HepG2 (cell line): ENCODE measurements around the gene HTR2A.
"Not testable (repeated sequence)": the region's sequence is repeated elsewhere in the genome, so short reads cannot be mapped to it uniquely, and the experiment has no call there.

Experiments used
- ATF6 ChIP-seq: sonication (generic); formaldehyde crosslinking; conservative IDR thresholded peaks from 2 replicates; pipeline ENCODE4 v1.4.0; 2020; ENCODE audit warnings: missing genetic modification reagents
- BCL3 ChIP-seq: sonication (generic); formaldehyde crosslinking; IDR thresholded peaks from 2 replicates; pipeline ENCODE4 v1.5.1; 2020; ENCODE audit warnings: mild to moderate bottlenecking, missing genetic modification reagents, moderate library complexity
- CEBPZ ChIP-seq: IDR thresholded peaks from 2 replicates; pipeline ENCODE4 v1.6.1; 2012; ENCODE audit warnings: low read length, improper control_type of control experiment
- CREB3 ChIP-seq: sonication (generic); formaldehyde crosslinking; IDR thresholded peaks from 2 replicates; pipeline ENCODE4 v1.5.0; 2020; ENCODE audit warnings: missing genetic modification reagents
- CREM ChIP-seq, 2 experiments: sonication (generic) in 1 of 2; formaldehyde crosslinking in 1 of 2; IDR thresholded peaks; 2 replicates each; pipeline versions ENCODE4 v1.4.0 to v1.6.1; 2016 to 2020; ENCODE audit warnings: antibody characterized with exemption in 1 of 2, mild to moderate bottlenecking in 1 of 2, missing genetic modification reagents in 1 of 2
- KLF16 ChIP-seq, 2 experiments: sonication (generic) in 1 of 2; formaldehyde crosslinking in 1 of 2; IDR thresholded peaks; 2 replicates each; pipeline versions ENCODE4 v1.6.1 to v1.8.0; 2016 to 2023; ENCODE audit warnings: missing genetic modification reagents in 2 of 2, missing compliant biosample characterization in 1 of 2
- MXI1 ChIP-seq: IDR thresholded peaks from 3 replicates; pipeline ENCODE4 v1.6.1; 2012; ENCODE audit warnings: low read depth, low read length, inconsistent platforms, borderline replicate concordance
- MZF1 ChIP-seq: sonication (generic); formaldehyde crosslinking; IDR thresholded peaks from 2 replicates; pipeline ENCODE4 v1.8.1; 2023; ENCODE audit warnings: mild to moderate bottlenecking, missing genetic modification reagents, borderline replicate concordance
- PBX2 ChIP-seq: IDR thresholded peaks from 2 replicates; pipeline ENCODE4 v1.6.1; 2016; ENCODE audit warnings: control low read depth
- RAD51 ChIP-seq: fragments of 450-650 bp; IDR thresholded peaks from 2 replicates; pipeline ENCODE4 v1.6.1; 2016; ENCODE audit warnings: borderline replicate concordance
- ZKSCAN1 ChIP-seq: fragments of 150-350 bp; IDR thresholded peaks from 2 replicates; pipeline ENCODE4 v1.6.1; 2014; ENCODE audit warnings: low read length
- ZNF276 ChIP-seq: sonication (generic); formaldehyde crosslinking; IDR thresholded peaks from 2 replicates; pipeline ENCODE4 v1.4.0; 2020; ENCODE audit warnings: mild to moderate bottlenecking, low read depth, missing genetic modification reagents
- ZNF282 ChIP-seq: fragments of 450-650 bp; IDR thresholded peaks from 2 replicates; pipeline ENCODE4 v1.6.1; 2018; ENCODE audit not compliant: partially characterized antibody
- ZSCAN25 ChIP-seq: sonication (generic); formaldehyde crosslinking; IDR thresholded peaks from 2 replicates; pipeline ENCODE4 v1.8.0; 2022; ENCODE audit warnings: mild to moderate bottlenecking, missing genetic modification reagents

GRCh38 chr13:46804921-46805320, 91.9 kb downstream of the HTR2A start:
- not testable (repeated sequence) for TF ChIP-seq KLF16 (CRISPR knock-in tag; IDR thresholded peaks at IDR 0.05); ZNF282; MXI1; CREB3 (CRISPR knock-in tag); ZKSCAN1; CEBPZ; PBX2 (CRISPR knock-in tag); ATF6 (CRISPR knock-in tag); ZNF276 (CRISPR knock-in tag); BCL3; MZF1 (CRISPR knock-in tag); CREM (IDR thresholded peaks at IDR 0.05); CREM (CRISPR knock-in tag; IDR thresholded peaks at IDR 0.05); ZSCAN25 (CRISPR knock-in tag); RAD51
